Vagina (tissue), 2 donors: Measurements from ENCODE around the gene VWA3B.

Experiments
- POLR2A ChIP-seq, 2 donors: fragments of 450-650 bp; IDR thresholded peaks; one replicate each; pipeline ENCODE4 v1.6.1; 2017; ENCODE audit warnings: antibody characterized with exemption in 2 of 2, mild to moderate bottlenecking in 2 of 2, moderate library complexity in 2 of 2
- POLR2AphosphoS5 ChIP-seq, 2 donors: sonication (generic); formaldehyde crosslinking; IDR thresholded peaks; one replicate each; pipeline ENCODE4 v1.9.0; 2017; ENCODE audit warnings: antibody characterized with exemption in 2 of 2, mild to moderate bottlenecking in 2 of 2, low read depth in 1 of 2; ENCODE audit not compliant: insufficient read depth in 1 of 2
- TF ChIP-seq, protein P1 (sequence below), 3 experiments: fragments of 450-650 bp in 2 of 3; fragments of 200-600 bp in 1 of 3; sonication (generic) in 1 of 3; IDR thresholded peaks; one replicate each; pipeline ENCODE4 v1.5.1; 2017 to 2019; ENCODE audit warnings: antibody characterized with exemption in 3 of 3, mild to moderate bottlenecking in 2 of 3, moderate library complexity in 2 of 3

DNA sequence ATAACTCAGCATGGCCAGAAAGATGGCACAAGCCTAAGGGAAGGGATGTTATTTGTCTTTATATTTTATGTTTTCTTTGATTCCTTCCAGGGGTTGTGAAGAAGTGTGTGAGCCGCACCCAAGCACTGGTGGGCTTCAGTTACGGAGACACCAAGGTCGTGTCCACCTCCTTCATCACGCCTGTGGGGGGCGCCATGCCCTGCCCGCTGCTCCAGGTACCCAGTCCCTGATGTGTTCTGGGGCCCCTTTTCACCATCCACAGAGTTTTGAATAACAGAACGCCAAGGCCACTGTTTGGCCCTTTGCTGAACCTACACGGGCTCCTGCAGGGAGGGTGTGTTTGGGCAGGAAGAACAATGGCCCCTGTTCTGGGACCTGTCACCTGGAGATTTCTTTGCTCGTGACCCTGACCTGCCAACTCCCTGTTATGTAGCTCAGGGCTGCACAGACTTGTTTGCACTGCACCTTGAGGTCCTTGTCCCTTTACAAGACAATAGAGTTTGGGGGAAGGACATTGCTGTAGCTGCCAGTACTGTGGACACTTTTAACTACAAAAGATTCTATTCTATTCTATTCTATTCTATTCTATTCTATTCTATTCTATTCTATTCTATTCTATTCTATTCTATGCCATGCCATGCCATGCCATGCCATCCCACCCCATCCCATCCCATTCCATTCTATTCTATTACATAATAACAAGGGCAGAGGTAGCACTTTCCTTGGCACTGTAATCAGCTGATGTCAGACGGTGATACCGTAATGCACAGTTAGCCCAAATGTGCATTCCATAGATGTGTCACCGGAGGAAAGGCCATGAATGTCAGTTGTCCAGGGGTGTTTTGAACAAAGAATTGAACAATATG lies 211.1 kb downstream of the VWA3B start:
- TF ChIP-seq, protein P1, sequence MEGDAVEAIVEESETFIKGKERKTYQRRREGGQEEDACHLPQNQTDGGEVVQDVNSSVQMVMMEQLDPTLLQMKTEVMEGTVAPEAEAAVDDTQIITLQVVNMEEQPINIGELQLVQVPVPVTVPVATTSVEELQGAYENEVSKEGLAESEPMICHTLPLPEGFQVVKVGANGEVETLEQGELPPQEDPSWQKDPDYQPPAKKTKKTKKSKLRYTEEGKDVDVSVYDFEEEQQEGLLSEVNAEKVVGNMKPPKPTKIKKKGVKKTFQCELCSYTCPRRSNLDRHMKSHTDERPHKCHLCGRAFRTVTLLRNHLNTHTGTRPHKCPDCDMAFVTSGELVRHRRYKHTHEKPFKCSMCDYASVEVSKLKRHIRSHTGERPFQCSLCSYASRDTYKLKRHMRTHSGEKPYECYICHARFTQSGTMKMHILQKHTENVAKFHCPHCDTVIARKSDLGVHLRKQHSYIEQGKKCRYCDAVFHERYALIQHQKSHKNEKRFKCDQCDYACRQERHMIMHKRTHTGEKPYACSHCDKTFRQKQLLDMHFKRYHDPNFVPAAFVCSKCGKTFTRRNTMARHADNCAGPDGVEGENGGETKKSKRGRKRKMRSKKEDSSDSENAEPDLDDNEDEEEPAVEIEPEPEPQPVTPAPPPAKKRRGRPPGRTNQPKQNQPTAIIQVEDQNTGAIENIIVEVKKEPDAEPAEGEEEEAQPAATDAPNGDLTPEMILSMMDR (IDR thresholded peaks at IDR 0.05), result no peak
- TF ChIP-seq POLR2A (IDR thresholded peaks at IDR 0.05) (no peak), POLR2AphosphoS5 (IDR thresholded peaks at IDR 0.05; ENCODE audit: insufficient read depth in 1 of 2, low read depth in 1 of 2) (no peak)
